WI38 (cell line): ENCODE data around the gene RIT1.

Source experiments
- H3K4me3 ChIP-seq: 2 replicates; pipeline ENCODE4 v1.5.1; 2011; ENCODE audit warnings: low read depth, mild to moderate bottlenecking, control low read depth, low read length
- TF ChIP-seq, protein P1 (sequence below): IDR thresholded peaks from 2 replicates; pipeline ENCODE4 v1.5.1; 2012; ENCODE audit warnings: low read depth, mild to moderate bottlenecking, control low read depth, low read length

Gene RIT1

GRCh38 chr1:155856257-155856974 lies 54.7 kb downstream of the RIT1 start:
- TF ChIP-seq, protein P1, sequence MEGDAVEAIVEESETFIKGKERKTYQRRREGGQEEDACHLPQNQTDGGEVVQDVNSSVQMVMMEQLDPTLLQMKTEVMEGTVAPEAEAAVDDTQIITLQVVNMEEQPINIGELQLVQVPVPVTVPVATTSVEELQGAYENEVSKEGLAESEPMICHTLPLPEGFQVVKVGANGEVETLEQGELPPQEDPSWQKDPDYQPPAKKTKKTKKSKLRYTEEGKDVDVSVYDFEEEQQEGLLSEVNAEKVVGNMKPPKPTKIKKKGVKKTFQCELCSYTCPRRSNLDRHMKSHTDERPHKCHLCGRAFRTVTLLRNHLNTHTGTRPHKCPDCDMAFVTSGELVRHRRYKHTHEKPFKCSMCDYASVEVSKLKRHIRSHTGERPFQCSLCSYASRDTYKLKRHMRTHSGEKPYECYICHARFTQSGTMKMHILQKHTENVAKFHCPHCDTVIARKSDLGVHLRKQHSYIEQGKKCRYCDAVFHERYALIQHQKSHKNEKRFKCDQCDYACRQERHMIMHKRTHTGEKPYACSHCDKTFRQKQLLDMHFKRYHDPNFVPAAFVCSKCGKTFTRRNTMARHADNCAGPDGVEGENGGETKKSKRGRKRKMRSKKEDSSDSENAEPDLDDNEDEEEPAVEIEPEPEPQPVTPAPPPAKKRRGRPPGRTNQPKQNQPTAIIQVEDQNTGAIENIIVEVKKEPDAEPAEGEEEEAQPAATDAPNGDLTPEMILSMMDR: no peak
- H3K4me3 ChIP-seq: peak overlapping the region; percentile 64

DNA sequence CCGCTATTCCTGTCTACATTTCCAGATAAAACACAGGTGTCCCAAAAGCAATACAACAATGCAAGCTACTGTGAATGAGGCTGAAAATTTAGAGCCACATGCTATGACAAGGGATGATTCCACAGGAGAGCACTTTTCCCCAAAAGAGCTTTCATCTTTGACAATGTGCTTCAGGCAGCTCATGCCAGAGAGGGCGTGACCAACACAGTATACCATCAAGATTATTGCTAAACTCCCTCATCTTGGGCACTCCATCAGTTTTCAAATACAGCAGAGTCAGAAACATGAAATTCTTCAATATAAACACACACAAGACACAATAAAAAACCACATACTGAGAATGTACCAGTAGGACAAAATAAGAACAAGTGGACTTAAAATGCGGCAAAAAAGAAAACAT lies 60.8 kb downstream of the RIT1 start:
- H3K4me3 ChIP-seq: no peak overlapping the region
- TF ChIP-seq, protein P1: no peak

- TF ChIP-seq, protein P1: no peak
- no peak overlapping the region for H3K4me3 ChIP-seq
These were observed 63.2 kb downstream of the RIT1 start for GRCh38 chr1:155847823-155848529.
